HEK293 (cell line): ENCODE measurements around the gene CCDC136.

Source experiments
- CTCF ChIA-PET: fragments of 350-600 bp; formaldehyde crosslinking; extraction: SDS; loops from one replicate; lab custom pipeline; 2021; ENCODE audit warnings: antibody characterized with exemption; lab: Yijun Ruan, JAX
- POLR2A ChIA-PET: fragments of 300-600 bp; formaldehyde crosslinking; extraction: SDS; loops from one replicate; lab custom pipeline; 2020; ENCODE audit warnings: antibody characterized with exemption, inconsistent platforms; lab: Yijun Ruan, JAX
- H3K27ac ChIP-seq: fragments of 200-500 bp; sonication (Bioruptor generic); 2 replicates; pipeline ENCODE4 v1.5.1; 2014; ENCODE audit warnings: low read depth, low read length, control low read depth, inconsistent platforms; ENCODE audit errors: extremely low read depth
- H3K36me3 ChIP-seq, 2 experiments: fragments of 200-500 bp in 1 of 2; sonication (Bioruptor generic) in 1 of 2; 1 replicate in 1 of 2; 2 replicates in 1 of 2; pipeline ENCODE4 v1.5.1; 2014 to 2017; ENCODE audit warnings: inconsistent platforms in 2 of 2, low read length in 2 of 2; ENCODE audit not compliant: control insufficient read depth in 2 of 2, insufficient read depth in 1 of 2
- H3K4me1 ChIP-seq: fragments of 200-500 bp; sonication (Bioruptor generic); 2 replicates; pipeline ENCODE4 v1.5.1; 2014; ENCODE audit warnings: mild to moderate bottlenecking, low read length, inconsistent platforms; ENCODE audit not compliant: control insufficient read depth, insufficient read depth
- H3K4me3 ChIP-seq: 2 replicates; pipeline ENCODE4 v1.5.1; 2011; ENCODE audit warnings: low read depth, mild to moderate bottlenecking, control low read depth, low read length, moderate library complexity
- H3K9me3 ChIP-seq: fragments of 200-500 bp; sonication (Bioruptor generic); 2 replicates; pipeline ENCODE4 v1.5.1; 2014; ENCODE audit warnings: low read depth, low read length, inconsistent platforms; ENCODE audit not compliant: control insufficient read depth, insufficient read depth
- HOXA7 ChIP-seq: sonication (generic); formaldehyde crosslinking; IDR thresholded peaks from 2 replicates; pipeline ENCODE4 v1.8.1; 2022; ENCODE audit warnings: missing genetic modification reagents, borderline replicate concordance
- MYNN ChIP-seq: fragments of 450-650 bp; formaldehyde crosslinking; IDR thresholded peaks from 2 replicates; pipeline ENCODE4 v1.5.1; 2016; ENCODE audit warnings: missing biosample characterization, missing genetic modification characterization, borderline replicate concordance
- PRDM1 ChIP-seq: fragments of 450-650 bp; formaldehyde crosslinking; IDR thresholded peaks from 2 replicates; pipeline ENCODE4; 2016; ENCODE audit warnings: missing biosample characterization, missing genetic modification characterization
- WT1 ChIP-seq: fragments of 450-650 bp; formaldehyde crosslinking; IDR thresholded peaks from 2 replicates; pipeline ENCODE4 v1.5.1; 2016; ENCODE audit warnings: missing biosample characterization, missing genetic modification characterization
- YY1 ChIP-seq: fragments of 450-650 bp; formaldehyde crosslinking; IDR thresholded peaks from 2 replicates; pipeline ENCODE4 v1.5.1; 2018; ENCODE audit warnings: missing biosample characterization, missing genetic modification characterization
- ZBTB48 ChIP-seq: fragments of 450-650 bp; formaldehyde crosslinking; IDR thresholded peaks from 2 replicates; pipeline ENCODE4 v1.5.1; 2016; ENCODE audit warnings: missing biosample characterization, missing genetic modification characterization
- ZNF280C ChIP-seq: fragments of 450-650 bp; formaldehyde crosslinking; IDR thresholded peaks from 2 replicates; pipeline ENCODE4 v1.5.1; 2016; ENCODE audit warnings: missing biosample characterization, missing genetic modification characterization
- ZNF394 ChIP-seq: fragments of 450-650 bp; formaldehyde crosslinking; IDR thresholded peaks from 2 replicates; pipeline ENCODE4 v1.5.1; 2016; ENCODE audit warnings: missing biosample characterization, missing genetic modification characterization, mild to moderate bottlenecking, moderate library complexity, borderline replicate concordance
- ZNF473 ChIP-seq: fragments of 450-650 bp; formaldehyde crosslinking; IDR thresholded peaks from 2 replicates; pipeline ENCODE4 v1.5.1; 2017; ENCODE audit warnings: missing biosample characterization, missing genetic modification characterization
- ZNF596 ChIP-seq: fragments of 450-650 bp; IDR thresholded peaks from 2 replicates; pipeline ENCODE4 v1.5.0; 2018; ENCODE audit warnings: missing biosample characterization, mild to moderate bottlenecking, missing genetic modification characterization, moderate library complexity
- TF ChIP-seq, protein P1 (sequence below): fragments of 450-650 bp; formaldehyde crosslinking; IDR thresholded peaks from 2 replicates; pipeline ENCODE4 v1.5.1; 2016; ENCODE audit warnings: missing biosample characterization, missing genetic modification characterization
- TF ChIP-seq, protein P2 (sequence below): fragments of 450-650 bp; formaldehyde crosslinking; IDR thresholded peaks from 2 replicates; pipeline ENCODE4 v1.5.1; 2016; ENCODE audit warnings: missing biosample characterization, missing genetic modification characterization, borderline replicate concordance

Gene CCDC136

GRCh38 chr7:128815289-128815942 is 23.6 kb downstream of the CCDC136 start:
- no peak overlapping the region for H3K4me3 ChIP-seq
- no peaks in the 10 kb centered on the region for H3K9me3 ChIP-seq
- ChIA-PET POLR2A (no interaction called here), CTCF (no interaction called here)
- H3K36me3 ChIP-seq, result peaks cover 0 to 10% of the 10 kb centered on the region in 2 experiments; a peak in 1 of 3 replicates
- no peaks in the 10 kb centered on the region for H3K4me1 ChIP-seq
- 0 out of 2 replicates have a peak, but pooled peaks have one; percentile 0 for TF ChIP-seq PRDM1 (tag by site-specific recombination)
- no peak for TF ChIP-seq ZBTB48 (tag by site-specific recombination)
- TF ChIP-seq, all 188 proteins: peak for 1
- no peak overlapping the region for H3K27ac ChIP-seq

DNA sequence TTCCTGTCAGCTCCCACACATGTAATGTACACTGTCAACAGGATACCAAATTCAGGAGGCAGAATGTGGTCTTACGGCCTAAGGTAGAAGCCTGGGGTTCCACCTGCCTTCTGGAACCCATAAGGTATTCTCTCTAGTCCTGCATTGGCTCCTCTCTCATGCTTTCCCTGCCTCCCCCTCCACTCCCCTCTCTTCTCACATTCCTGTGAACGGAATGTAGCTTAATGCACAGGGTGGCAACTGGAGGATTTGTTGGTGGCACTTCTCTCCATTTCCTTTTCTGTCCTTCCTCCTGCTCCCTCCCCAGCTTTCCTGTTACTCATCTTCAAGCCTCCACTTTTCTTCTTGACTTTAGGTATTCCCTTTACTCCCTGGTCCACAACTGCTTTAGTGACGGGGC is 26.9 kb downstream of the CCDC136 start:
- Histone ChIP-seq H3K4me1 (no peaks in the 10 kb centered on the region), H3K36me3 (no peaks in the 10 kb centered on the region), H3K27ac (no peak overlapping the region), H3K9me3 (no peaks in the 10 kb centered on the region), H3K4me3 (no peak overlapping the region)
- ChIA-PET CTCF (interaction anchor here (0.6 to 1.5 kb wide), 4 partner anchors 12 to 65 kb away, joined by 3 to 4 read pairs (median 4); no protein-coding TSS in a partner anchor), POLR2A (no interaction called here)
- TF ChIP-seq ZNF280C (tag by site-specific recombination) (no peak), YY1 (no peak), ZNF394 (no peak), ZNF596 (tag by site-specific recombination) (no peak), WT1 (tag by site-specific recombination) (no peak)
- TF ChIP-seq, protein P1, sequence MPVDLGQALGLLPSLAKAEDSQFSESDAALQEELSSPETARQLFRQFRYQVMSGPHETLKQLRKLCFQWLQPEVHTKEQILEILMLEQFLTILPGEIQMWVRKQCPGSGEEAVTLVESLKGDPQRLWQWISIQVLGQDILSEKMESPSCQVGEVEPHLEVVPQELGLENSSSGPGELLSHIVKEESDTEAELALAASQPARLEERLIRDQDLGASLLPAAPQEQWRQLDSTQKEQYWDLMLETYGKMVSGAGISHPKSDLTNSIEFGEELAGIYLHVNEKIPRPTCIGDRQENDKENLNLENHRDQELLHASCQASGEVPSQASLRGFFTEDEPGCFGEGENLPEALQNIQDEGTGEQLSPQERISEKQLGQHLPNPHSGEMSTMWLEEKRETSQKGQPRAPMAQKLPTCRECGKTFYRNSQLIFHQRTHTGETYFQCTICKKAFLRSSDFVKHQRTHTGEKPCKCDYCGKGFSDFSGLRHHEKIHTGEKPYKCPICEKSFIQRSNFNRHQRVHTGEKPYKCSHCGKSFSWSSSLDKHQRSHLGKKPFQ, result no peak
- TF ChIP-seq, all 188 proteins: peak for 0

- Histone ChIP-seq H3K9me3 (no peaks in the 10 kb centered on the region), H3K27ac (no peak overlapping the region), H3K4me3 (no peak overlapping the region), H3K4me1 (no peaks in the 10 kb centered on the region), H3K36me3 (no peaks in the 10 kb centered on the region)
- ChIA-PET CTCF (no interaction called here), POLR2A (no interaction called here)
- TF ChIP-seq MYNN (tag by site-specific recombination) (no peak), HOXA7 (no peak), ZNF473 (tag by site-specific recombination) (no peak)
- TF ChIP-seq, protein P2, sequence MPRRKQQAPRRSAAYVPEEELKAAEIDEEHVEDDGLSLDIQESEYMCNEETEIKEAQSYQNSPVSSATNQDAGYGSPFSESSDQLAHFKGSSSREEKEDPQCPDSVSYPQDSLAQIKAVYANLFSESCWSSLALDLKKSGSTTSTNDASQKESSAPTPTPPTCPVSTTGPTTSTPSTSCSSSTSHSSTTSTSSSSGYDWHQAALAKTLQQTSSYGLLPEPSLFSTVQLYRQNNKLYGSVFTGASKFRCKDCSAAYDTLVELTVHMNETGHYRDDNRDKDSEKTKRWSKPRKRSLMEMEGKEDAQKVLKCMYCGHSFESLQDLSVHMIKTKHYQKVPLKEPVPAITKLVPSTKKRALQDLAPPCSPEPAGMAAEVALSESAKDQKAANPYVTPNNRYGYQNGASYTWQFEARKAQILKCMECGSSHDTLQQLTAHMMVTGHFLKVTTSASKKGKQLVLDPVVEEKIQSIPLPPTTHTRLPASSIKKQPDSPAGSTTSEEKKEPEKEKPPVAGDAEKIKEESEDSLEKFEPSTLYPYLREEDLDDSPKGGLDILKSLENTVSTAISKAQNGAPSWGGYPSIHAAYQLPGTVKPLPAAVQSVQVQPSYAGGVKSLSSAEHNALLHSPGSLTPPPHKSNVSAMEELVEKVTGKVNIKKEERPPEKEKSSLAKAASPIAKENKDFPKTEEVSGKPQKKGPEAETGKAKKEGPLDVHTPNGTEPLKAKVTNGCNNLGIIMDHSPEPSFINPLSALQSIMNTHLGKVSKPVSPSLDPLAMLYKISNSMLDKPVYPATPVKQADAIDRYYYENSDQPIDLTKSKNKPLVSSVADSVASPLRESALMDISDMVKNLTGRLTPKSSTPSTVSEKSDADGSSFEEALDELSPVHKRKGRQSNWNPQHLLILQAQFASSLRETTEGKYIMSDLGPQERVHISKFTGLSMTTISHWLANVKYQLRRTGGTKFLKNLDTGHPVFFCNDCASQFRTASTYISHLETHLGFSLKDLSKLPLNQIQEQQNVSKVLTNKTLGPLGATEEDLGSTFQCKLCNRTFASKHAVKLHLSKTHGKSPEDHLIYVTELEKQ, result no peak
- TF ChIP-seq, all 188 proteins: peak for 0
These were observed 30.0 kb downstream of the CCDC136 start for GRCh38 chr7:128821724-128822123.
